ENCODE data around the gene RGS14.

DNA sequence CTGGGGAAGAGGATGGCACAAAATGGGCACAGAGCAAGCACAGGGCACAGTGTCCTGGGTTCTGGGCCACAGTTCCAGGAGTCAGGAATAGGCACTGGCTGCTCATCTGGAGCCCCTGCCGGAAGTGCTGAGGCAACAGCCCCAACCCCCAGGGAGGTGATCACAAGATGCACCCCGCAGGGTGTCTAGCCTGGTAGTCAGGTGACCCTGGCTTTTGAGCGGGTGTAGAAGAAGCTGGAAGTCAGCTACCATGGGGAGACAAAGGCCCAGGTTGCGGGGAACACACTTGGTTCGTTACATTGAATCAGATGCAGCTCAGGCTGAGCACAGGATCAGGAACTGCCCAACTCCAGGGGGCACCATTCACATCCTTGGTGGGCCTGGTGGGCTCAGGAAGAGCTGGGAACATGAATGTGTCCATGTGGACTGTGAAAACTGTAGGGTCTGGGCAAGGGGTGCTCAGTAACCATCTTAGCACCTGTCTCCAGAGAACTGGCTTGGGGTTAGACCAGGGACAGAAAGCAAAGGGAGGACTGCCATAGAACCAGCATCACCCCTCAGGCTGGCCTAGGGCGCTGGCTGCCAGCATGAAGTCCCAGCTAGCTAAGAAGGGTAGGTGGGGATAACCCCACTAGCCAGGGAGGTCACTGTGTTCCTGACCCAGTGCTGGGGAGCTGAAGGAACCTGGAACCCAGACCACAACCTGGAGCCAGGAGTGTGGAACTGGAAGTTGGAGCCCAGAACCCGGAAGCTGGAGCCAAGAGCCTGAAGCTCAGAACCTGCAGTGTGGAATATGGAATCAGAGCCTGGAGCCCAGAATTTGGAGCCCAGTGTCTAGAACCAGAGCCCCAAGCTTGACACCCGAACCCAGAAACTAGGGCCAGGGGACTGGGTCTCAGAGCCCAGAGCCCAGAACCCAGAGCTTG, 20.4 kb downstream of the RGS14 start:
- TF ChIP-seq, protein P1, sequence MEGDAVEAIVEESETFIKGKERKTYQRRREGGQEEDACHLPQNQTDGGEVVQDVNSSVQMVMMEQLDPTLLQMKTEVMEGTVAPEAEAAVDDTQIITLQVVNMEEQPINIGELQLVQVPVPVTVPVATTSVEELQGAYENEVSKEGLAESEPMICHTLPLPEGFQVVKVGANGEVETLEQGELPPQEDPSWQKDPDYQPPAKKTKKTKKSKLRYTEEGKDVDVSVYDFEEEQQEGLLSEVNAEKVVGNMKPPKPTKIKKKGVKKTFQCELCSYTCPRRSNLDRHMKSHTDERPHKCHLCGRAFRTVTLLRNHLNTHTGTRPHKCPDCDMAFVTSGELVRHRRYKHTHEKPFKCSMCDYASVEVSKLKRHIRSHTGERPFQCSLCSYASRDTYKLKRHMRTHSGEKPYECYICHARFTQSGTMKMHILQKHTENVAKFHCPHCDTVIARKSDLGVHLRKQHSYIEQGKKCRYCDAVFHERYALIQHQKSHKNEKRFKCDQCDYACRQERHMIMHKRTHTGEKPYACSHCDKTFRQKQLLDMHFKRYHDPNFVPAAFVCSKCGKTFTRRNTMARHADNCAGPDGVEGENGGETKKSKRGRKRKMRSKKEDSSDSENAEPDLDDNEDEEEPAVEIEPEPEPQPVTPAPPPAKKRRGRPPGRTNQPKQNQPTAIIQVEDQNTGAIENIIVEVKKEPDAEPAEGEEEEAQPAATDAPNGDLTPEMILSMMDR (IDR thresholded peaks at IDR 0.05 in 2 of 3, conservative IDR thresholded peaks at IDR 0.05 in 1 of 3; ENCODE audit: borderline replicate concordance in 1 of 3, insufficient read depth in 1 of 3, low read depth in 2 of 3, low read length in 2 of 3) = no peak
- TF ChIP-seq RAD21 (IDR thresholded peaks at IDR 0.05; ENCODE audit: low read depth) (no peak), POLR2A (IDR thresholded peaks at IDR 0.05; ENCODE audit: borderline replicate concordance, extremely low read depth, insufficient read depth, insufficient read length) (no peak), ZNF274 (IDR thresholded peaks at IDR 0.05; ENCODE audit: low read depth, low read length) (no peak), ELF1 (IDR thresholded peaks at IDR 0.05; ENCODE audit: borderline replicate concordance, low read depth) (no peak), EZH2phosphoT487 (IDR thresholded peaks at IDR 0.05; ENCODE audit: borderline replicate concordance) (no peak)

All from HCT116 (cell line).